Activated CD4-positive, alpha-beta memory T cell treated with anti-CD3 and anti-CD28 coated beads, Interleukin-2, amount 10 ng/mL, durations not matched to agents 7 days and 5 days (primary cell): Measurements from ENCODE around the gene TBC1D2. TPM values are rescaled to one million over a fixed set of nuclear protein-coding genes. Genes with fewer than 3 reads are reported as not detected.

Source experiments
- CTCF ChIA-PET: fragments of 350-600 bp; sonication (Branson Sonifier 250); formaldehyde crosslinking; loops from one replicate; lab custom pipeline; 2021; ENCODE audit warnings: antibody characterized with exemption, inconsistent platforms; lab: Charles Lee
- POLR2A ChIA-PET: fragments of 350-600 bp; sonication (Branson Sonifier 250); formaldehyde crosslinking; loops from one replicate; lab custom pipeline; 2021; ENCODE audit warnings: antibody characterized with exemption; lab: Charles Lee
- DNase-seq: peaks from one replicate; pipeline ENCODE4 v3.0.0-alpha.2; 2020
- H3K27ac Mint-ChIP-seq: one replicate; pipeline ENCODE4 v1.8.0; 2021; ENCODE audit warnings: mild to moderate bottlenecking, mixed read lengths
- H3K27me3 Mint-ChIP-seq: one replicate; pipeline ENCODE4 v1.8.0; 2021; ENCODE audit warnings: mixed read lengths
- H3K36me3 Mint-ChIP-seq: one replicate; pipeline ENCODE4 v1.8.0; 2021; ENCODE audit warnings: low read depth, mixed read lengths
- H3K4me1 Mint-ChIP-seq: one replicate; pipeline ENCODE4 v1.8.0; 2021; ENCODE audit warnings: mixed read lengths
- H3K4me3 Mint-ChIP-seq: one replicate; pipeline ENCODE4 v1.8.0; 2021; ENCODE audit warnings: mild to moderate bottlenecking, mixed read lengths
- H3K9me3 Mint-ChIP-seq: one replicate; pipeline ENCODE4 v1.8.0; 2021; ENCODE audit warnings: mixed read lengths
- total RNA-seq, 2 experiments: library from RNA; stranded (reverse); gene quantifications; one replicate each; pipeline ENCODE4 v1.2.3, GENCODE V29; 2021

The TBC1D2 gene
- total RNA-seq, 2 experiments from 2014 or later: 11.0 to 11.9 TPM

GRCh38 chr9:98219364-98219716 lies 36.1 kb downstream of the TBC1D2 start:
- H3K4me3 Mint-ChIP-seq: no peak overlapping the region
- CTCF ChIA-PET: no interaction called here

GRCh38 chr9:98218562-98219363 lies 36.7 kb downstream of the TBC1D2 start:
- ChIA-PET CTCF (no interaction called here), POLR2A (no interaction called here)
- H3K9me3 Mint-ChIP-seq: no peaks in the 10 kb centered on the region
- H3K4me1 Mint-ChIP-seq: peaks cover 9% of the 10 kb centered on the region
- peaks cover 21% of the 10 kb centered on the region for H3K36me3 Mint-ChIP-seq
- H3K27ac Mint-ChIP-seq: no peak overlapping the region
- no peak for DNase-seq
- no peak overlapping the region for H3K4me3 Mint-ChIP-seq
- no peaks in the 10 kb centered on the region for H3K27me3 Mint-ChIP-seq

More at GRCh38 chr9:98219364-98219716, 36.1 kb downstream of the TBC1D2 start:
- Mint-ChIP-seq H3K9me3 (no peaks in the 10 kb centered on the region), H3K27me3 (no peaks in the 10 kb centered on the region), H3K27ac (no peak overlapping the region), H3K36me3 (peaks cover 21% of the 10 kb centered on the region), H3K4me1 (peaks cover 9% of the 10 kb centered on the region)
- DNase-seq: no peak
- POLR2A ChIA-PET: no interaction called here

- DNase-seq: no peak
- no peaks in the 10 kb centered on the region for H3K27me3 Mint-ChIP-seq
- H3K36me3 Mint-ChIP-seq: peaks cover 16% of the 10 kb centered on the region
- H3K9me3 Mint-ChIP-seq: no peaks in the 10 kb centered on the region
- H3K4me3 Mint-ChIP-seq: no peak overlapping the region
- CTCF ChIA-PET: interaction anchor here (1.1 kb wide), 1 partner anchor 93 kb away, joined by 3 read pairs; no protein-coding TSS in a partner anchor
- no peak overlapping the region for H3K27ac Mint-ChIP-seq
- peaks cover 6% of the 10 kb centered on the region for H3K4me1 Mint-ChIP-seq
- POLR2A ChIA-PET: no interaction called here
These were observed 38.2 kb downstream of the TBC1D2 start for GRCh38 chr9:98217255-98217654.

- Mint-ChIP-seq H3K4me3 (no peak overlapping the region), H3K4me1 (peaks cover 6% of the 10 kb centered on the region), H3K36me3 (peaks cover 10% of the 10 kb centered on the region), H3K27me3 (no peaks in the 10 kb centered on the region), H3K9me3 (no peaks in the 10 kb centered on the region), H3K27ac (no peak overlapping the region)
- CTCF ChIA-PET: no interaction called here
- POLR2A ChIA-PET: no interaction called here
- DNase-seq: no peak
These were observed 39.1 kb downstream of the TBC1D2 start for GRCh38 chr9:98216391-98216790.

GRCh38 chr9:98215821-98216220 lies 39.6 kb downstream of the TBC1D2 start:
- Mint-ChIP-seq H3K4me1 (peaks cover 6% of the 10 kb centered on the region), H3K27ac (no peak overlapping the region), H3K27me3 (no peaks in the 10 kb centered on the region), H3K4me3 (no peak overlapping the region), H3K36me3 (peaks cover 9% of the 10 kb centered on the region), H3K9me3 (no peaks in the 10 kb centered on the region)
- POLR2A ChIA-PET: no interaction called here
- DNase-seq: no peak
- CTCF ChIA-PET: interaction anchor here (0.8 kb wide), 1 partner anchor 40 kb away, joined by 3 read pairs; no protein-coding TSS in a partner anchor

- DNase-seq: no peak
- Mint-ChIP-seq H3K4me1 (peaks cover 6% of the 10 kb centered on the region), H3K9me3 (no peaks in the 10 kb centered on the region), H3K4me3 (no peak overlapping the region), H3K27ac (no peak overlapping the region), H3K36me3 (peaks cover 9% of the 10 kb centered on the region), H3K27me3 (no peaks in the 10 kb centered on the region)
- ChIA-PET POLR2A (no interaction called here), CTCF (interaction anchor here (0.8 kb wide), 1 partner anchor 41 kb away, joined by 3 read pairs; no protein-coding TSS in a partner anchor)
These were observed 40.2 kb downstream of the TBC1D2 start for GRCh38 chr9:98215271-98215670.

- Mint-ChIP-seq H3K27me3 (no peaks in the 10 kb centered on the region), H3K4me3 (no peak overlapping the region), H3K9me3 (no peaks in the 10 kb centered on the region), H3K27ac (no peak overlapping the region), H3K4me1 (peaks cover 6% of the 10 kb centered on the region), H3K36me3 (peaks cover 8% of the 10 kb centered on the region)
- no peak for DNase-seq
- POLR2A ChIA-PET: no interaction called here
- CTCF ChIA-PET: interaction anchor here (0.8 kb wide), 1 partner anchor 41 kb away, joined by 3 read pairs; no protein-coding TSS in a partner anchor
These were observed 40.6 kb downstream of the TBC1D2 start for GRCh38 chr9:98214811-98215210.

GRCh38 chr9:98211260-98211659 lies 44.2 kb downstream of the TBC1D2 start:
- Mint-ChIP-seq H3K27me3 (no peaks in the 10 kb centered on the region), H3K9me3 (no peaks in the 10 kb centered on the region), H3K4me3 (no peak overlapping the region), H3K4me1 (peaks cover 6% of the 10 kb centered on the region), H3K36me3 (peaks cover 9% of the 10 kb centered on the region), H3K27ac (no peak overlapping the region)
- ChIA-PET CTCF (interaction anchor here (0.8 kb wide), 1 partner anchor 53 kb away, joined by 4 read pairs; no protein-coding TSS in a partner anchor), POLR2A (interaction anchor here (7.7 kb wide), 1 partner anchor 45 kb away, joined by 40 read pairs; the partner anchor contains the start of gene TBC1D2)
- DNase-seq: no peak

- H3K4me1 Mint-ChIP-seq: peaks cover 9% of the 10 kb centered on the region
- H3K9me3 Mint-ChIP-seq: no peaks in the 10 kb centered on the region
- ChIA-PET CTCF (interaction anchor here (0.5 kb wide), 1 partner anchor 494 kb away, joined by 3 read pairs; no protein-coding TSS in a partner anchor), POLR2A (interaction anchor here (7.7 kb wide), 1 partner anchor 46 kb away, joined by 40 read pairs; the partner anchor contains the start of gene TBC1D2)
- DNase-seq: no peak
- peaks cover 9% of the 10 kb centered on the region for H3K36me3 Mint-ChIP-seq
- no peaks in the 10 kb centered on the region for H3K27me3 Mint-ChIP-seq
- H3K4me3 Mint-ChIP-seq: no peak overlapping the region
- H3K27ac Mint-ChIP-seq: no peak overlapping the region
These were observed 45.0 kb downstream of the TBC1D2 start for GRCh38 chr9:98210435-98210834.

- peaks cover 9% of the 10 kb centered on the region for H3K36me3 Mint-ChIP-seq
- DNase-seq: no peak
- ChIA-PET CTCF (no interaction called here), POLR2A (interaction anchor here (7.7 kb wide), 1 partner anchor 47 kb away, joined by 40 read pairs; the partner anchor contains the start of gene TBC1D2)
- H3K9me3 Mint-ChIP-seq: no peaks in the 10 kb centered on the region
- peaks cover 9% of the 10 kb centered on the region for H3K4me1 Mint-ChIP-seq
- H3K27me3 Mint-ChIP-seq: no peaks in the 10 kb centered on the region
- no peak overlapping the region for H3K4me3 Mint-ChIP-seq
- H3K27ac Mint-ChIP-seq: no peak overlapping the region
These were observed 45.9 kb downstream of the TBC1D2 start for GRCh38 chr9:98209530-98209929.

- peaks cover 9% of the 10 kb centered on the region for H3K36me3 Mint-ChIP-seq
- POLR2A ChIA-PET: interaction anchor here (7.7 kb wide), 1 partner anchor 48 kb away, joined by 40 read pairs; the partner anchor contains the start of gene TBC1D2
- H3K27ac Mint-ChIP-seq: no peak overlapping the region
- CTCF ChIA-PET: interaction anchor here (0.8 to 1.3 kb wide), 3 partner anchors 16 to 135 kb away, joined by 3 read pairs; no protein-coding TSS in a partner anchor
- DNase-seq: no peak
- no peaks in the 10 kb centered on the region for H3K27me3 Mint-ChIP-seq
- H3K4me3 Mint-ChIP-seq: no peak overlapping the region
- H3K4me1 Mint-ChIP-seq: peaks cover 7% of the 10 kb centered on the region
- H3K9me3 Mint-ChIP-seq: no peaks in the 10 kb centered on the region
These were observed 46.8 kb downstream of the TBC1D2 start for GRCh38 chr9:98208635-98209034.

- peaks cover 9% of the 10 kb centered on the region for H3K36me3 Mint-ChIP-seq
- ChIA-PET CTCF (interaction anchor here (0.9 kb wide), 1 partner anchor 134 kb away, joined by 3 read pairs; no protein-coding TSS in a partner anchor), POLR2A (interaction anchor here (1.2 to 7.7 kb wide), 2 partner anchors 14 to 49 kb away, joined by 3 to 40 read pairs; partner anchors contain the start of gene TBC1D2)
- DNase-seq: no peak
- no peaks in the 10 kb centered on the region for H3K9me3 Mint-ChIP-seq
- peaks cover 3% of the 10 kb centered on the region for H3K4me1 Mint-ChIP-seq
- no peak overlapping the region for H3K4me3 Mint-ChIP-seq
- no peaks in the 10 kb centered on the region for H3K27me3 Mint-ChIP-seq
- no peak overlapping the region for H3K27ac Mint-ChIP-seq
These were observed 47.8 kb downstream of the TBC1D2 start for GRCh38 chr9:98207606-98208005.

GRCh38 chr9:98206754-98207153 lies 48.7 kb downstream of the TBC1D2 start:
- DNase-seq: no peak
- H3K27me3 Mint-ChIP-seq: no peaks in the 10 kb centered on the region
- peaks cover 6% of the 10 kb centered on the region for H3K36me3 Mint-ChIP-seq
- H3K4me1 Mint-ChIP-seq: peaks cover 3% of the 10 kb centered on the region
- no peak overlapping the region for H3K4me3 Mint-ChIP-seq
- H3K9me3 Mint-ChIP-seq: no peaks in the 10 kb centered on the region
- POLR2A ChIA-PET: interaction anchor here (1.2 to 7.7 kb wide), 2 partner anchors 13 to 50 kb away, joined by 3 to 40 read pairs; partner anchors contain the start of gene TBC1D2
- CTCF ChIA-PET: interaction anchor here (1.5 to 4.1 kb wide), 3 partner anchors 14 to 50 kb away, joined by 3 to 28 read pairs (median 6); partner anchors contain the start of gene TBC1D2
- no peak overlapping the region for H3K27ac Mint-ChIP-seq
